Spleen (tissue), 11 donors: ENCODE measurements around the gene NCOA7. TPM values are rescaled to one million over a fixed set of nuclear protein-coding genes. Genes with fewer than 3 reads are reported as not detected.

Experiments used
- DNase-seq: peaks from one replicate; pipeline ENCODE4 v3.0.0-alpha.2; 2020
- H3K27ac ChIP-seq, 8 donors: fragments of 200-600 bp; sonication (generic) in 7 of 8; 1 replicate in 4 of 8; 2 replicates in 4 of 8; pipeline versions ENCODE4 v1.5.0 to v1.8.0; 2016 to 2021; ENCODE audit warnings: inconsistent platforms in 4 of 8, mild to moderate bottlenecking in 4 of 8, moderate library complexity in 1 of 8
- H3K27me3 ChIP-seq, 7 donors: fragments of 200-600 bp; sonication (generic) in 6 of 7; replicated peaks in 1 of 7; 1 replicate in 4 of 7; 2 replicates in 3 of 7; pipeline versions ENCODE4 v1.5.0 to v1.8.0; 2016 to 2021; ENCODE audit warnings: inconsistent platforms in 3 of 7, mild to moderate bottlenecking in 1 of 7
- H3K36me3 ChIP-seq, 6 donors: fragments of 200-600 bp; sonication (generic) in 5 of 6; 1 replicate in 4 of 6; 2 replicates in 2 of 6; pipeline versions ENCODE4 v1.5.0 to v1.8.0; 2016 to 2021; ENCODE audit warnings: inconsistent platforms in 2 of 6
- H3K4me1 ChIP-seq, 6 donors: fragments of 200-600 bp; sonication (generic) in 5 of 6; 1 replicate in 3 of 6; 2 replicates in 3 of 6; pipeline versions ENCODE4 v1.5.0 to v1.8.0; 2016 to 2021; ENCODE audit warnings: inconsistent platforms in 3 of 6
- H3K4me3 ChIP-seq, 8 donors: fragments of 200-600 bp; sonication (generic) in 7 of 8; 1 replicate in 4 of 8; 2 replicates in 4 of 8; pipeline versions ENCODE4 v1.5.0 to v1.8.0; 2016 to 2021; ENCODE audit warnings: inconsistent platforms in 4 of 8, mild to moderate bottlenecking in 4 of 8, moderate library complexity in 2 of 8
- H3K9me3 ChIP-seq, 8 donors: fragments of 200-600 bp; sonication (generic) in 7 of 8; 1 replicate in 4 of 8; 2 replicates in 4 of 8; pipeline versions ENCODE4 v1.5.0 to v1.8.0; 2016 to 2021; ENCODE audit warnings: inconsistent platforms in 4 of 8
- POLR2A ChIP-seq, 3 donors: fragments of 450-650 bp; IDR thresholded peaks; one replicate each; pipeline ENCODE4 v1.5.1; 2017; ENCODE audit warnings: antibody characterized with exemption in 3 of 3, mild to moderate bottlenecking in 1 of 3
- POLR2AphosphoS5 ChIP-seq, 3 donors: sonication (generic); formaldehyde crosslinking; IDR thresholded peaks; one replicate each; pipeline ENCODE4 v1.5.1; 2017; ENCODE audit warnings: antibody characterized with exemption in 3 of 3
- WGBS, 5 donors: extraction: QIAGEN DNeasy Blood & Tissue Kit in 3 of 5; methylation state at CpG; one replicate each; pipeline versions ENCODE4 v1.1.5 to v1.1.7; 2013 to 2018; 5-methylcytosine and 5-hydroxymethylcytosine counted together
- intact Hi-C: fragments of 100-400 bp; cut with DNase I; formaldehyde crosslinking; loops from one replicate; pipeline ENCODE4 v1.15.0; 2023; ENCODE audit warnings: low total_unique reads
- polyA plus RNA-seq, 3 donors: library from polyadenylated mRNA; stranded (reverse); fragments of 200-250 nt; gene quantifications; one replicate each; pipeline ENCODE4 v1.2.1, GENCODE V29; 2013
- total RNA-seq, 7 donors: library from RNA; depleted of rRNA in 3 of 7; stranded (reverse); fragments of >200 nt in 3 of 7; fragmentation: NEBNext Ultra II Directional in 4 of 7; extraction: Animal tissue kit (Norgen Biotek cat#: 25700) in 4 of 7; gene quantifications; one replicate each; pipeline versions ENCODE4 v1.1.0 to v1.2.1, GENCODE V29; 2016 to 2021
- TF ChIP-seq, protein P1 (sequence below), 11 experiments: fragments of 200-600 bp in 7 of 11; fragments of 450-650 bp in 4 of 11; sonication (generic) in 4 of 11; IDR thresholded peaks in 8 of 11; conservative IDR thresholded peaks in 3 of 11; 1 replicate in 7 of 11; 2 replicates in 4 of 11; pipeline versions ENCODE4 v1.4.0 to v1.8.0; 2016 to 2021; ENCODE audit warnings: antibody characterized with exemption in 11 of 11, inconsistent platforms in 4 of 11, mild to moderate bottlenecking in 1 of 11
- donor health status: healthy with polysubstance abuse.
- donor health status: DM: no; HTN: no; CAD: no; lungs with moderate emphysema.
- donor health status: DM: no; HTN: no; CAD: no.
- donor health status: Bipolar disorder and iron deficiency.
- donor health status: healthy.
- donor health status: DM: no; HTN: no; CAD: no.
- donor health status: DM: yes; HTN: yes; CAD: no.

The NCOA7 gene
- total and polyA plus RNA-seq, 10 donors: 11.8 to 84.3 (median 43.1) TPM

- intact Hi-C loops: loop anchor here (10.0 kb wide), 1 partner anchor 102 kb away; the partner anchor contains the start of gene HINT3
- H3K27me3 ChIP-seq: no peaks in the 10 kb centered on the region
- WGBS, 5 donors: 91 to 100% (median 94%) methylated on average over 2 of the region's 2 CpGs
- H3K9me3 ChIP-seq: peaks cover 0 to 8% (median 0%) of the 10 kb centered on the region in 8 donors
- DNase-seq: no peak
- H3K27ac ChIP-seq: no peak overlapping the region
- TF ChIP-seq POLR2AphosphoS5 (IDR thresholded peaks at IDR 0.05) (no peak), POLR2A (IDR thresholded peaks at IDR 0.05) (no peak)
- TF ChIP-seq, protein P1, sequence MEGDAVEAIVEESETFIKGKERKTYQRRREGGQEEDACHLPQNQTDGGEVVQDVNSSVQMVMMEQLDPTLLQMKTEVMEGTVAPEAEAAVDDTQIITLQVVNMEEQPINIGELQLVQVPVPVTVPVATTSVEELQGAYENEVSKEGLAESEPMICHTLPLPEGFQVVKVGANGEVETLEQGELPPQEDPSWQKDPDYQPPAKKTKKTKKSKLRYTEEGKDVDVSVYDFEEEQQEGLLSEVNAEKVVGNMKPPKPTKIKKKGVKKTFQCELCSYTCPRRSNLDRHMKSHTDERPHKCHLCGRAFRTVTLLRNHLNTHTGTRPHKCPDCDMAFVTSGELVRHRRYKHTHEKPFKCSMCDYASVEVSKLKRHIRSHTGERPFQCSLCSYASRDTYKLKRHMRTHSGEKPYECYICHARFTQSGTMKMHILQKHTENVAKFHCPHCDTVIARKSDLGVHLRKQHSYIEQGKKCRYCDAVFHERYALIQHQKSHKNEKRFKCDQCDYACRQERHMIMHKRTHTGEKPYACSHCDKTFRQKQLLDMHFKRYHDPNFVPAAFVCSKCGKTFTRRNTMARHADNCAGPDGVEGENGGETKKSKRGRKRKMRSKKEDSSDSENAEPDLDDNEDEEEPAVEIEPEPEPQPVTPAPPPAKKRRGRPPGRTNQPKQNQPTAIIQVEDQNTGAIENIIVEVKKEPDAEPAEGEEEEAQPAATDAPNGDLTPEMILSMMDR (IDR thresholded peaks at IDR 0.05 in 8 of 11, conservative IDR thresholded peaks at IDR 0.05 in 3 of 11): no peak
- no peak overlapping the region for H3K4me3 ChIP-seq
- peaks cover 0 to 18% (median 11%) of the 10 kb centered on the region in 6 donors for H3K4me1 ChIP-seq
- peaks cover 0 to 28% (median 7%) of the 10 kb centered on the region in 6 donors for H3K36me3 ChIP-seq
Measured at GRCh38 chr6:125852587-125852986, 61.8 kb downstream of the NCOA7 start.

DNA sequence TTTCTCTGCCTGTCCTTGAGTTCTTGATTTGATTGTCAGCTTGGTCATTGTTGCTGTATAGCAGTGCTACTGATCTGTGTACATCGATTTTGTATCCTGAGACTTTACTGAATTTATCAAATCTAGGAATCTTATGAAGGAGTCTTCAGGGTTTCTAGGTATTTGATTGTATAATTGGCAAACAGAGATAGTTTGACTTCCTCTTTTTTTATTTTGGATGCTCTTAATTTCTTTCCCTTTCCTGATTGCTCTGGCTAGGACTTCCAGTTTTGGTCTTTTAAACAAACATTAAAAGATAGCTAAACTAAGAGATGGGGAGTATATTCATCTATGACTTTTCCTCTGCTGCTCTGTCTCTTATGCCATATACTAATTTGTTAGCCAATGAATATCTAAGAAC lies 62.4 kb downstream of the NCOA7 start:
- intact Hi-C loops: loop anchor here (10.0 kb wide), 1 partner anchor 102 kb away; the partner anchor contains the start of gene HINT3

GRCh38 chr6:125853756-125854155 lies 63.0 kb downstream of the NCOA7 start:
- H3K27ac ChIP-seq: peak overlapping the region in 1 of 8 donors; percentile 1
- intact Hi-C loops: loop anchor here (10.0 kb wide), 1 partner anchor 101 kb away; the partner anchor contains the start of gene HINT3
- H3K36me3 ChIP-seq: peaks cover 0 to 37% (median 7%) of the 10 kb centered on the region in 6 donors
- WGBS, 5 donors: 83 to 93% (median 90%) methylated on average over 1 of the region's 1 CpG
- TF ChIP-seq POLR2A (IDR thresholded peaks at IDR 0.05): no peak
- no peak for TF ChIP-seq POLR2AphosphoS5 (IDR thresholded peaks at IDR 0.05)
- no peak overlapping the region for H3K4me3 ChIP-seq
- peaks cover 0 to 8% (median 0%) of the 10 kb centered on the region in 8 donors for H3K9me3 ChIP-seq
- no peaks in the 10 kb centered on the region for H3K27me3 ChIP-seq
- DNase-seq: no peak
- peaks cover 0 to 25% (median 12%) of the 10 kb centered on the region in 6 donors for H3K4me1 ChIP-seq

More for the DNA sequence above, 62.4 kb downstream of the NCOA7 start:
- Histone ChIP-seq H3K4me3 (no peak overlapping the region), H3K27me3 (no peaks in the 10 kb centered on the region), H3K9me3 (peaks cover 0 to 8% (median 0%) of the 10 kb centered on the region in 8 donors), H3K36me3 (peaks cover 0 to 34% (median 7%) of the 10 kb centered on the region in 6 donors), H3K27ac (peak overlapping the region in 1 of 8 donors; percentile 1), H3K4me1 (peaks cover 0 to 19% (median 11%) of the 10 kb centered on the region in 6 donors)
- TF ChIP-seq POLR2AphosphoS5 (IDR thresholded peaks at IDR 0.05): no peak
- 81 to 90% (median 84%) methylated on average over 1 of the region's 1 CpG for WGBS, 5 donors
- DNase-seq: no peak

GRCh38 chr6:125854355-125854754 lies 63.6 kb downstream of the NCOA7 start:
- no peak for DNase-seq
- Histone ChIP-seq H3K4me3 (no peak overlapping the region), H3K36me3 (peaks cover 0 to 40% (median 7%) of the 10 kb centered on the region in 6 donors), H3K4me1 (peaks cover 0 to 27% (median 12%) of the 10 kb centered on the region in 6 donors), H3K27ac (peak overlapping the region in 1 of 8 donors; percentile 1), H3K27me3 (no peaks in the 10 kb centered on the region), H3K9me3 (peaks cover 0 to 8% (median 0%) of the 10 kb centered on the region in 8 donors)
- TF ChIP-seq POLR2A (IDR thresholded peaks at IDR 0.05): no peak
- TF ChIP-seq, protein P1 (IDR thresholded peaks at IDR 0.05 in 8 of 11, conservative IDR thresholded peaks at IDR 0.05 in 3 of 11): no peak
- intact Hi-C loops: loop anchor here (10.0 kb wide), 1 partner anchor 100 kb away; the partner anchor contains the start of gene HINT3

- H3K9me3 ChIP-seq: peaks cover 0 to 8% (median 0%) of the 10 kb centered on the region in 8 donors
- intact Hi-C loops: loop anchor here (10.0 kb wide), 1 partner anchor 99 kb away; the partner anchor contains the start of gene HINT3
- no peak overlapping the region for H3K4me3 ChIP-seq
- H3K4me1 ChIP-seq: peaks cover 0 to 27% (median 12%) of the 10 kb centered on the region in 6 donors
- no peak overlapping the region for H3K27ac ChIP-seq
- TF ChIP-seq, protein P1 (IDR thresholded peaks at IDR 0.05 in 8 of 11, conservative IDR thresholded peaks at IDR 0.05 in 3 of 11): no peak
- no peak for TF ChIP-seq POLR2A (IDR thresholded peaks at IDR 0.05)
- no peak for TF ChIP-seq POLR2AphosphoS5 (IDR thresholded peaks at IDR 0.05)
- peaks cover 0 to 40% (median 7%) of the 10 kb centered on the region in 6 donors for H3K36me3 ChIP-seq
- no peak for DNase-seq
- WGBS, 5 donors: 86 to 90% (median 87%) methylated on average over 6 of the region's 6 CpGs
- H3K27me3 ChIP-seq: no peaks in the 10 kb centered on the region
Measured at GRCh38 chr6:125855783-125856182, 65.0 kb downstream of the NCOA7 start.
